B cell (primary cell): ENCODE measurements around the gene ORAI2.

Experiments used
- CTCF ChIP-seq: fragments of 200-600 bp; IDR thresholded peaks from one replicate; pipeline ENCODE4 v1.8.0; 2022; ENCODE audit warnings: antibody characterized with exemption, mild to moderate bottlenecking
- EZH2 ChIP-seq: IDR thresholded peaks from 2 replicates; pipeline ENCODE4 v1.6.1; 2012; ENCODE audit warnings: borderline replicate concordance, low read depth, mild to moderate bottlenecking, moderate library complexity, low read length; ENCODE audit not compliant: insufficient read depth, poor library complexity, severe bottlenecking

- TF ChIP-seq EZH2 (no peak), CTCF (no peak)
These were observed 39.9 kb upstream of the ORAI2 start for GRCh38 chr7:102393467-102393866.
